ENCODE data around the gene TECPR1.

DNA sequence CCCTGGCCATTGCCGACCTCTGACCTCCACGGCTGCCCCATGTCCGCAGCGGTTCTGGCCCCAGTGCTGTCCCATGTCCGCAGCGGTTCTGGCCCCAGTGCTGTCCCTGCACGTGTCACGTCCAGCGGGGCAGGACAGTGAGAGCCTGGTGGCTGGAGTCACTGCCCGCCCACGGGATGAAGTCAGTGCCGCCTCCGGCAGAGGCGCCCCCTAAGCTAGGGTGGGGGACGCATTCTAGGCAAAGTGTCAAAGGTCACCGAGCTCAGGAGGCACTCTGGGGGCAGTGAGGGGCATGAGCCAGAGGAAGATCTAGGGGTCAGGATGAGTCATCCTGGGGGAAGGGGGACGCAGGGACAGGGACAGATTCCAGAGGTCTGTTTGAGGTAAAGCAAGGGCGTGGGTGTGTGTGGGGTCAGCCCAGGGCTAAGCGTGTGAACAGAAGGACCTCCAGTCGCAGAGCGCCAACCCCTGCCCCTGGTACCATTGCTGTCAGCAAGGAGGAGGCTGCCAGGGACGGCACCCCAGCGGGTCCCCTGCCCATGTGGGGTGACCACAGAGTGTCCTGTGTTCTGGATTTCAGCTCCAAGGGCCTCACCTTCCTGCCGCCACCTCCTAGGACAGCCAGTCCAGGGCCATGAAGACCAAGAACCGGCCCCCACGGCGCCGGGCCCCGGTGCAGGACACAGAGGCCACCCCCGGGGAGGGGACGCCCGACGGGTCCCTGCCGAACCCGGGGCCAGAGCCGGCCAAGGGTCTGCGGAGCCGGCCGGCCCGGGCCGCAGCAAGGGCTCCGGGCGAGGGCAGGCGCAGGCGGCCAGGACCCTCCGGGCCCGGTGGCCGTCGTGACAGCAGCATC lies 40.1 kb downstream of the TECPR1 start:
- TF ChIP-seq EZH2 (optimal IDR thresholded peaks at IDR 0.05; ENCODE audit: low read depth, low read length) = no peak
- TF ChIP-seq, protein P1, sequence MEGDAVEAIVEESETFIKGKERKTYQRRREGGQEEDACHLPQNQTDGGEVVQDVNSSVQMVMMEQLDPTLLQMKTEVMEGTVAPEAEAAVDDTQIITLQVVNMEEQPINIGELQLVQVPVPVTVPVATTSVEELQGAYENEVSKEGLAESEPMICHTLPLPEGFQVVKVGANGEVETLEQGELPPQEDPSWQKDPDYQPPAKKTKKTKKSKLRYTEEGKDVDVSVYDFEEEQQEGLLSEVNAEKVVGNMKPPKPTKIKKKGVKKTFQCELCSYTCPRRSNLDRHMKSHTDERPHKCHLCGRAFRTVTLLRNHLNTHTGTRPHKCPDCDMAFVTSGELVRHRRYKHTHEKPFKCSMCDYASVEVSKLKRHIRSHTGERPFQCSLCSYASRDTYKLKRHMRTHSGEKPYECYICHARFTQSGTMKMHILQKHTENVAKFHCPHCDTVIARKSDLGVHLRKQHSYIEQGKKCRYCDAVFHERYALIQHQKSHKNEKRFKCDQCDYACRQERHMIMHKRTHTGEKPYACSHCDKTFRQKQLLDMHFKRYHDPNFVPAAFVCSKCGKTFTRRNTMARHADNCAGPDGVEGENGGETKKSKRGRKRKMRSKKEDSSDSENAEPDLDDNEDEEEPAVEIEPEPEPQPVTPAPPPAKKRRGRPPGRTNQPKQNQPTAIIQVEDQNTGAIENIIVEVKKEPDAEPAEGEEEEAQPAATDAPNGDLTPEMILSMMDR (IDR thresholded peaks at IDR 0.05; ENCODE audit: low read length) = no peak
- no peak for TF ChIP-seq EZH2phosphoT487 (IDR thresholded peaks at IDR 0.05; ENCODE audit: low read length)
